Liver (tissue), 9 donors: ENCODE results near the gene TRIP6. TPM values are rescaled to one million over a fixed set of nuclear protein-coding genes. Genes with fewer than 3 reads are reported as not detected.
A peak's percentile ranks its signal among the peaks of the same experiment; 100 is the strongest.

Experiments
- DNase-seq: peaks from one replicate; pipeline ENCODE4 v3.0.0-alpha.2; 2017; ENCODE audit warnings: low spot score
- H3K27ac ChIP-seq, 2 donors: one replicate each; pipeline ENCODE4 v1.7.0; 2013; ENCODE audit warnings: inconsistent platforms in 2 of 2, low read length in 2 of 2, control low read depth in 1 of 2, low read depth in 1 of 2, mild to moderate bottlenecking in 1 of 2
- H3K27me3 ChIP-seq, 4 donors: one replicate each; pipeline versions ENCODE4 v1.6.1 to v1.7.0; 2013; ENCODE audit warnings: low read length in 3 of 4, inconsistent platforms in 1 of 4, mild to moderate bottlenecking in 1 of 4, moderate library complexity in 1 of 4; ENCODE audit not compliant: control insufficient read depth in 4 of 4, insufficient read depth in 4 of 4
- H3K36me3 ChIP-seq, 4 donors: one replicate each; pipeline versions ENCODE4 v1.6.1 to v1.7.0; 2013; ENCODE audit warnings: low read length in 3 of 4, mild to moderate bottlenecking in 3 of 4, low read depth in 1 of 4, moderate library complexity in 1 of 4; ENCODE audit not compliant: control insufficient read depth in 4 of 4, insufficient read depth in 3 of 4
- H3K4me1 ChIP-seq, 4 donors: one replicate each; pipeline versions ENCODE4 v1.6.1 to v1.7.0; 2013; ENCODE audit warnings: low read length in 3 of 4, mild to moderate bottlenecking in 3 of 4, moderate library complexity in 1 of 4; ENCODE audit not compliant: control insufficient read depth in 4 of 4, insufficient read depth in 4 of 4
- H3K4me3 ChIP-seq, 3 donors: one replicate each; pipeline versions ENCODE4 v1.6.1 to v1.7.0; 2013; ENCODE audit warnings: low read length in 3 of 3, control low read depth in 1 of 3, low read depth in 1 of 3, mild to moderate bottlenecking in 1 of 3
- H3K9ac ChIP-seq, 2 donors: one replicate each; pipeline ENCODE4 v1.7.0; 2013; ENCODE audit warnings: low read length in 2 of 2, mild to moderate bottlenecking in 2 of 2, moderate library complexity in 2 of 2, control low read depth in 1 of 2, low read depth in 1 of 2
- H3K9me3 ChIP-seq, 4 donors: one replicate each; pipeline versions ENCODE4 v1.6.1 to v1.7.0; 2013; ENCODE audit warnings: low read length in 3 of 4; ENCODE audit not compliant: control insufficient read depth in 4 of 4
- ATF3 ChIP-seq: IDR thresholded peaks from 2 replicates; pipeline ENCODE4 v1.6.1; 2016; ENCODE audit warnings: antibody characterized with exemption
- CTCF ChIP-seq: fragments of 150-350 bp; IDR thresholded peaks from 2 replicates; pipeline ENCODE4 v1.5.1; 2017; ENCODE audit warnings: improper control_type of control experiment, low read depth, low read length; ENCODE audit not compliant: missing input control
- EGR1 ChIP-seq, 2 donors: IDR thresholded peaks; 2 replicates each; pipeline ENCODE4 v1.6.1; 2016 to 2018; ENCODE audit warnings: antibody characterized with exemption in 2 of 2, low read depth in 2 of 2
- FOXA1 ChIP-seq: IDR thresholded peaks from 2 replicates; pipeline ENCODE4 v1.6.1; 2016; ENCODE audit warnings: antibody characterized with exemption
- FOXA2 ChIP-seq: IDR thresholded peaks from 2 replicates; pipeline ENCODE4 v1.6.1; 2016; ENCODE audit warnings: antibody characterized with exemption
- GABPA ChIP-seq, 2 donors: IDR thresholded peaks in 1 of 2; conservative IDR thresholded peaks in 1 of 2; 2 replicates each; pipeline ENCODE4 v1.6.1; 2016; ENCODE audit warnings: antibody characterized with exemption in 2 of 2, mild to moderate bottlenecking in 1 of 2, moderate library complexity in 1 of 2
- HNF4A ChIP-seq, 2 donors: conservative IDR thresholded peaks; 2 replicates each; pipeline ENCODE4 v1.6.1; 2016; ENCODE audit warnings: antibody characterized with exemption in 2 of 2, mild to moderate bottlenecking in 2 of 2
- HNF4G ChIP-seq: IDR thresholded peaks from 2 replicates; pipeline ENCODE4 v1.6.1; 2016; ENCODE audit warnings: antibody characterized with exemption
- JUND ChIP-seq, 2 donors: IDR thresholded peaks; 2 replicates each; pipeline ENCODE4 v1.6.1; 2016; ENCODE audit warnings: antibody characterized with exemption in 2 of 2
- MAX ChIP-seq: IDR thresholded peaks from 2 replicates; pipeline ENCODE4 v1.6.1; 2016; ENCODE audit warnings: antibody characterized with exemption
- NR2F2 ChIP-seq: IDR thresholded peaks from 2 replicates; pipeline ENCODE4 v1.6.1; 2016; ENCODE audit warnings: antibody characterized with exemption
- RAD21 ChIP-seq, 2 donors: IDR thresholded peaks; 2 replicates each; pipeline ENCODE4 v1.6.1; 2016; ENCODE audit warnings: antibody characterized with exemption in 2 of 2, mild to moderate bottlenecking in 2 of 2
- REST ChIP-seq: IDR thresholded peaks from 2 replicates; pipeline ENCODE4 v1.6.1; 2016; ENCODE audit warnings: antibody characterized with exemption, mild to moderate bottlenecking
- RXRA ChIP-seq, 2 donors: IDR thresholded peaks; 2 replicates each; pipeline ENCODE4 v1.6.1; 2017 to 2018; ENCODE audit warnings: antibody characterized with exemption in 2 of 2, mild to moderate bottlenecking in 1 of 2
- SP1 ChIP-seq: IDR thresholded peaks from 2 replicates; pipeline ENCODE4 v1.6.1; 2018; ENCODE audit warnings: antibody characterized with exemption, mild to moderate bottlenecking
- TAF1 ChIP-seq: conservative IDR thresholded peaks from 2 replicates; pipeline ENCODE4 v1.6.1; 2016; ENCODE audit warnings: antibody characterized with exemption, mild to moderate bottlenecking
- YY1 ChIP-seq: IDR thresholded peaks from 2 replicates; pipeline ENCODE4 v1.6.1; 2016; ENCODE audit warnings: antibody characterized with exemption, mild to moderate bottlenecking
- ZBTB33 ChIP-seq: IDR thresholded peaks from 2 replicates; pipeline ENCODE4 v1.6.1; 2016; ENCODE audit warnings: antibody characterized with exemption
- WGBS: extraction: QIAGEN DNeasy Blood & Tissue Kit; methylation state at CpG from one replicate; pipeline ENCODE4 v1.1.7; 2013; 5-methylcytosine and 5-hydroxymethylcytosine counted together
- polyA plus RNA-seq, 2 donors: library from polyadenylated mRNA; stranded (reverse) in 1 of 2; unstranded in 1 of 2; fragments of 200-250 nt in 1 of 2; fragments of >200 nt in 1 of 2; fragmentation: Nextera tagmentation in 1 of 2; extraction: Ambion mirVana in 1 of 2; gene quantifications; one replicate each; pipeline versions ENCODE4 v1.2.1 to v1.2.3, GENCODE V29; 2013 to 2015
- total RNA-seq, 2 donors: library from RNA; depleted of rRNA; stranded (reverse); fragments of >200 nt; gene quantifications; one replicate each; pipeline ENCODE4 v1.2.3, GENCODE V29; 2014
- donor health status: healthy.
- donor health status: healthy.
- donor health status: healthy.
- donor health status: healthy.
- donor health status: healthy.

TRIP6 gene
- total and polyA plus RNA-seq, 4 donors: 14.6 to 30.7 (median 18.1) TPM

GRCh38 chr7:100901921-100902332, 34.7 kb downstream of the TRIP6 start:
- peak overlapping the region; percentile 69 to 73 for H3K27ac ChIP-seq
- no peak overlapping the region for H3K9ac ChIP-seq
- no peak for DNase-seq
- peaks cover 8 to 19% (median 11%) of the 10 kb centered on the region in 4 donors for H3K4me1 ChIP-seq
- no peaks in the 10 kb centered on the region for H3K9me3 ChIP-seq
- 57% methylated on average over 5 of the region's 5 CpGs for WGBS
- no peak overlapping the region for H3K4me3 ChIP-seq
- no peaks in the 10 kb centered on the region for H3K27me3 ChIP-seq
- no peaks in the 10 kb centered on the region for H3K36me3 ChIP-seq
- TF ChIP-seq CTCF (no peak), SP1 (peak; percentile 83), NR2F2 (peak; percentile 15), HNF4G (peak; percentile 74), FOXA2 (no peak), EGR1 (IDR thresholded peaks at IDR 0.05; ENCODE audit: low read depth in 2 of 2) (no peak), JUND (IDR thresholded peaks at IDR 0.05) (no peak), REST (peak; percentile 21), ZBTB33 (no peak), HNF4A (conservative IDR thresholded peaks at IDR 0.05) (peak; percentile 88 to 92), RXRA (IDR thresholded peaks at IDR 0.05) (peak; percentile 59 to 61), RAD21 (IDR thresholded peaks at IDR 0.05) (peak in 1 of 2 donors; percentile 14), ATF3 (peak; percentile 36), MAX (no peak), YY1 (no peak), GABPA (IDR thresholded peaks at IDR 0.05 in 1 of 2, conservative IDR thresholded peaks at IDR 0.05 in 1 of 2) (no peak), TAF1 (no peak), FOXA1 (no peak)
